Hematopoietic multipotent progenitor cell treated with erythropoietin and hydrocortisone succinate and interleukin-3 and kit ligand, for 17 days (in vitro differentiated cells): Measurements from ENCODE around the gene SPTSSA.
A peak's percentile ranks its signal among the peaks of the same experiment; 100 is the strongest.
"Not testable (repeated sequence)": the region's sequence is repeated elsewhere in the genome, so short reads cannot be mapped to it uniquely, and the experiment has no call there.

ENCODE experiments used
- DNase-seq: peaks from one replicate; pipeline ENCODE4 v3.0.0-alpha.2; 2015; ENCODE audit warnings: low spot score

The SPTSSA gene, protein sequence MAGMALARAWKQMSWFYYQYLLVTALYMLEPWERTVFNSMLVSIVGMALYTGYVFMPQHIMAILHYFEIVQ

DNA sequence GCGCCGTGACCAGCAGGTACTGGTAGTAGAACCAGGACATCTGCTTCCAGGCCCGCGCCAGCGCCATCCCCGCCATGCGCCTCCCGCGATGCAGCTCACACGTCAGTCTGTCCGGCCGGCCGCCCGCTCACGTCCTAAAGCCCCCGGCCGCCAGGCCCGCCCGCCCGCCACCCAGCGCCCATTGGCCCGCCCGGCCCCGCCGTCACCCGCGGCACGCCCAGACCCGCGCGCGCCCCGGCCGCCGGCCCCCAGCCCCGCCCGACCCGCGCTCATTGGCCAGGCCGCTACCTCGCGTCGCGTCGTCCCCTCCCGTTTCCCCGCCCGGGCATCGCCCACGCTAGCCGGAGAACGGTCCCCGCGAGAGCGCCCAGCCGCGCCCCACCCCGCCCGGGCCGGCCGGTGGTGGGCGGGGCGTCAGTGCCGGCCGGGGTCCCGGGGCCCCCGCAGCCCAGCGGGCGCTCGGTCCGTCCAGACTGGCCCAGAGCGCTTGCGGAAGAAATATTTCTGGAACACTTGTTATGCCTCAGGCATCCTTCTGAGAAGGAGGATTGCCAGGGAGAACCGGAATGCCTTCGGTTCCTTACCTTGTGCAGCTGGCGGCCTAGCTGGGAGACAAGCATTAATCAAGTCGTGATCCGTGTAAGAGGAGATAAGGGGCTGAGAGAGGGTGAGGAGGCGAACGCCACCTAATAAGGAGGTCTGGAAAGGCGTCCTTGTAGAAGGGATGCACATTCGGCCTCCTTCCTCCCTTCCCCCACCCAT, at the start of gene SPTSSA:
TSS of gene SPTSSA (minus strand) at position 109 of the 762 bp plus-strand sequence. CDS start at position 76, 33 bp downstream.
- DNase-seq, result peak; percentile 77

GRCh38 chr14:34507884-34508283, 45.8 kb upstream of the SPTSSA start:
- no peak for DNase-seq

DNA sequence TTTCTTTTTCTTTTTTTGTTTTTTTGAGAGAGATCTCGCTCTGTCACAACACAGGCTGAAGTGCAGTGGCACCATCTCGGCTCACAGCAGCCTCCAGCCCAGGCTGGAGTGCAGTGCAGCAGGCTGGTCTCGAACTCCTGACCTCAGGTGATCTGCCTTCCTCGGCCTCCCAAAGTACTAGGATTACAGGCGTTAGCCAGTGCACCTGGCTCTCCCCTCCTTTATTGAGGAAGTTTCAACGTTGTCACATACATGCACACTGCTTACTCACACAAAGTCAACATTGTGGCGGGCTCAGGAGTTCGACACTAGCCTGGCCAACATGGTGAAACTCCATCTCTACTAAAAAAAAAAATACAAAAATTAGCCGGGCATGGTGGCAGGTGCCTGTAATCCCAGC, 45.4 kb upstream of the SPTSSA start:
- no peak for DNase-seq

GRCh38 chr14:34505124-34505491, 43.1 kb upstream of the SPTSSA start:
- DNase-seq, result not testable (repeated sequence)

DNA sequence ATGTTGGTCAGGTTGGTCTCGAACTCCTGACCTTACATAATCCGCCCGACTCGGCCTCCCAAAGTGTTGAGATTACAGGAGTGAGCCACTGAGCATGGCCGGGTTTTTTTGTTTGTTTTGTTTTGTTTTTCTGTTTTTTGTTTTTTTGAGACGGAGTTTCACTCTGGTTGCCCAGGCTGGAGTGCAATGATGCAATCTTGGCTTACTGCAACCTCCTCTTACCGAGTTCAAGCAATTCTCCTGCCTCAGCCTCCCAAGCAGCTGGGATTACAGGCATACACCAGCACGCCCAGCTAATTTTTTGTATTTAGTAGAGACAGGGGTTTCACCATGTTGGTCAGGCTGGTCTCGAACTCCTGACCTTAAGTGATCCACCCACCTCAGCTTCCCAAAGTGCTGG, 42.0 kb upstream of the SPTSSA start:
- not testable (repeated sequence) for DNase-seq

- DNase-seq, result no peak
Measured at GRCh38 chr14:34502545-34503225, 40.6 kb upstream of the SPTSSA start.

- no peak for DNase-seq
Measured at GRCh38 chr14:34502001-34502400, 40.0 kb upstream of the SPTSSA start.

- no peak for DNase-seq
Measured at GRCh38 chr14:34501004-34501580, 39.1 kb upstream of the SPTSSA start.

DNA sequence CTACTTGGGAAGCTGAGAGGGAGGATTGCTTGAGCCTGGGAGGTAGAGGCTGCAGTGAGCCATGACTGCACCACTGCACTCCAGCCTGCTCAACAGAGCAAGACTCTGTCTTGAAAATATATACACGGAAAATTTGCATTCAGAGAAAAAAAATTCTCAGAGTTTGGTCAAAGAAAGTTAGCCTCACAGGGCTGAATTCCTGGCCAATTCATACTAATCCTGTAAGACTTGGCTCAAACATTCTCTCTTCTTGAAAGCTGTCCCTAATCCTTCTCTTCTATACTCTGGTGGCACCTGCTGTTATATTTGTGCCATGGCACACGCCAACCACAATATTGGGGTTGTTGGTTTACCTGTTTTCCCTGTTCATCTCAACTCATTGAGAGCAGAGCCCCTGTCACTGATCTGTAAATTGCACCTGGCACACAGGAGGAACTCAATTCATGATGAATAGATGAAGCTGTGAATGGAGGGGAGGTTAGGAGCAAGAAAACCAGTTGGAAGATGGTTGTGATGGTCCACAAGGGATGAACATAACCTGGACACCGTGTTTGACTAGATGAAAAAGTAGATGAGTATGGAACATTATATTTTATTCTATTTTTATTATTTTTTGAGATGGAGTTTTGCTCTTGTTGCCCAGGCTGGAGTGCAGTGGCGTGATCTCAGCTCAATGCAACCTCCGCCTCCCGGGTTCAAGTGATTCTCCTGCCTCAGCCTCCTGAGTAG, 36.8 kb upstream of the SPTSSA start:
- no peak for DNase-seq

DNA sequence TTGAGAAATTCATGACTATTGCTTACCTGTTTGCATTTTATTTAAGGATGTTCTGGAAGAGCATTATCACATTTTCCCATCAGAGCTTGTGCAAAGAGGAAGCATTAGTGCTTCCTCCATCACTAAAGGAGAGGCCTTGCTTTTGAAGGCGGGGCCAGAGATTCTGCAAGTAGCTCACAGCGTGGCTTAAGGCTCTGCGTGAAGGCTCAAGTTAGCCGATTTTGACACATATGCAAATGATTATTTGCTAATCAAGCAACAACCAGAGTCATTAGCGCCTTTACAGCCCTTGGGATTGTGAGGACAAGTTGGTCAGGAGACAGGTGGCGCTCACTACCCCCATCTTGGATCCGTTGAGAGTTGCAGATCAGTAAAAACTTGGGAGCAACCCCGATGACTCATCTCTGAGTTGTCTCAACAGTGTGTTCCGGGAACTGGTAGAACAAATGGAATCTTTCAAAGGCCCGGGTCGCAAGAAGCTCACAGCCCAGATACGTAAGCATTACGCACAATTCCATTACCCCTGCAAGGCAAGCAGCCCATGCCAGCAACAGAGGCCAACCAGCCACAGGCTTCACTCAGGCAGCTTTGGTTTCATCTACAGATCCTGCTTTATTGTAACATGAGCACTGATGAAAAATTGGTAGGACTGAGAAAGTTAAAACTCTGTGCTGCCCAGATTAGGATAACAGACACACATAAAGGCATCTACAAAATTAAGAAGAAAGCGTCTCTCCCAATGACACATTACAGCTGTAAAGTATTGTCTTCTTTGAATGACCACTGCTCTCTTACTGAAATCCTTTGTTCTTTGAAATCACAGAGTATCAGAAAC, 34.9 kb upstream of the SPTSSA start:
- no peak for DNase-seq

- no peak for DNase-seq
Measured at GRCh38 chr14:34496007-34496678, 34.1 kb upstream of the SPTSSA start.

GRCh38 chr14:34489324-34489723, 27.3 kb upstream of the SPTSSA start:
- no peak for DNase-seq

DNA sequence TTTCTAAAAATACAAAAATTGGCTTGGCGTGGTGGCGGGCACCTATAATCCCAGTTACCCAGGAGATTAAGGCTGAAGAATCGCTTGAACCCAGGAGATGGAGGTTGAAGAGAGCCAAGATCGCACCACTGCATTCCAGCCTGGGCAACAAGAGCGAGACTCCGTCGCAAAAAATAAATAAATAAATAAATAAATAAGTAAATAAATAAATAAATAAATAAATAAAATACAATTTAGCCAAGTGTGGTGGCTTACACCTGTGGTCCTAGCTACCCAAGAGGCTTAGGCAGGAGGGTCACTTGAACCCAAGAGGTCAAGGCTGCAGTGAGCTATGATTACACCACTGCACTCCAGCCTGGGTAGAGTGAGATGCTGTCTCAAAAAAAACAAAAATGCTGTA, 26.5 kb upstream of the SPTSSA start:
- DNase-seq, result no peak

GRCh38 chr14:34484726-34485125, 22.7 kb upstream of the SPTSSA start:
- no peak for DNase-seq

- DNase-seq, result no peak
Measured at GRCh38 chr14:34482463-34482862, 20.4 kb upstream of the SPTSSA start.

GRCh38 chr14:34479694-34480093, 17.7 kb upstream of the SPTSSA start:
- DNase-seq, result no peak

GRCh38 chr14:34478261-34478660, 16.2 kb upstream of the SPTSSA start:
- no peak for DNase-seq

GRCh38 chr14:34476036-34476435, 14.0 kb upstream of the SPTSSA start:
- not testable (repeated sequence) for DNase-seq

GRCh38 chr14:34475163-34475562, 13.1 kb upstream of the SPTSSA start:
- DNase-seq, result no peak

GRCh38 chr14:34474187-34474679, 12.2 kb upstream of the SPTSSA start:
- DNase-seq, result no peak
